Endometrial microvascular endothelial cells (primary cell): Measurements from ENCODE around the gene PRPF31. TPM values are rescaled to one million over a fixed set of nuclear protein-coding genes. Genes with fewer than 3 reads are reported as not detected.

ENCODE experiments used
- in situ Hi-C: cut with HindIII; loops from 2 replicates; pipeline ENCODE4 v1.10.0; 2017; ENCODE audit warnings: low sequenced_read_pairs, low pct_unique_long_range_greater_than_20kb; ENCODE audit errors: inconsistent ontology term
- total RNA-seq: library from RNA; depleted of rRNA; stranded (reverse); fragments of >200 nt; gene quantifications from one replicate; pipeline ENCODE4 v1.2.3, GENCODE V29; 2015; ENCODE audit errors: inconsistent ontology term

PRPF31 gene
- total RNA-seq, 1 donor from 2014 or later = 127 TPM

DNA sequence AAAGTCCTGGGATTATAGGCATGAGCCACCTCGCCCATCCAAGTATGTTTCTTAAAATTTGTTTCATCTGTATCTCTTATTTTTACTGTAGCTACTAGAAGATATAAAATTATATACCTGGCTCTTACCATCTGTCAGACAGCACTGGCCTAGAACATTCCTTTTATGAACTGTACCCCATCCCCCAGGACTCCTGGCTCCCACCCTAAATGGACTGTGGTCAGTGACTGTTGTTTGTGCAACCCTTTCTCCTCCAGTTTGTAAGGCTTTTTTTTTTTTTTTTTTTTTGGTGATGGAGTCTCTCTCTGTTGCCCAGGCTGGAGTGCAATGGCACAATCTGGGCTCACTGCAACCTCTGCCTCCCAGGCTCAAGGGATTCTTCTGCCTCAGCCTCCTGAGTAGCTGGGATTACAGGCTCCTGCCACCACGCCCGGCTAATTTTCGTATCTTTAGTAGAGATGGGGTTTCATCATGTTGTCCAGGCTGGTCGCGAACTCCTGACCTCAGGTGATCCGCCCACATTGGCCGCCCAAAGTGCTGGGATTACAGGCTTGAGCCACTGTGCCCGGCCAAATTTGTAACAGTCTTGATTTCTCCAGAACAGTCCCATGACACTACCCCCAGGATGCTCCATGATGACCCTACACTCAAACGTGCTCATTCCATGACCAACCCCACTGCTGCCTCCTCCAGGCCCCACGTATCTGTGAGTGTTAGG, 10.4 kb upstream of the PRPF31 start:
- in situ Hi-C loops = no loop called here

DNA sequence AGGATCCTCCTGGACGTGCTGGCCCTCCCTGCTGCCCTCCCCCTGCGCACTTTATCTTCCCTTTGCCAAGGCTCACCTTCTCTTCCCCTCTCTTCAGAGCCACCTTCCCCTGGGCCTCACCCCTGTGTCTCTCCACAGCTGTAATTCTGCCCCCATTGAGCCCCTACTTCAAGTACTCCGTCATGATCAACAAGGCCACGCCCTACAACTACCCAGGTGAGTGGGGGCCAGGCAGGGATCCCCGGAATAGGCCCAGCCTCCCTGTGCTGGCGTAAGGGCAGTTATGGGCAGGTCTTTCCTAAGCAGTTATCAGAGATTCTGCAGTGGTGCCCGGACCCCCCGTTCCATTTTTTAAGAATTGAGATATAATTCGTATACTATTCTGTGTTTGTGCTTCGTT, 9.8 kb upstream of the PRPF31 start:
- in situ Hi-C loops = no loop called here

DNA sequence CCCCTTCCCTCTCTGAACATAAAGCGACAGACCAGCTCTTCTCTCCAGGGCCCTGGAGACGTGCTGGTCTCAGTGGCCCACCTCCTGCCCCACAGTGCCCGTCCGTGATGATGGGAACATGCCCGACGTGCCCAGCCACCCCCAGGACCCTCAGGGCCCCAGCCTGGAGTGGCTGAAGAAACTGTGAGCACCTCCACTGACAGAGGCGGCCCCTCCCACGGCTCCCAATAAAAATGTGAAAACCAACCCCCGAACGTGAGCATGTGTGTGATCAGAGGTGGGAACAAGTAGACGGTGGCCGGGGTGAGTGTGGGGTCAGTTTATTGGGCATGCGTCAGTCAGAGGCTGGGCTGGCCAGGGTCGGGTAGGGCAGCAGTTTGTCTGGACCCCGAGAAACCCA, 8.8 kb upstream of the PRPF31 start:
- in situ Hi-C loops = no loop called here

DNA sequence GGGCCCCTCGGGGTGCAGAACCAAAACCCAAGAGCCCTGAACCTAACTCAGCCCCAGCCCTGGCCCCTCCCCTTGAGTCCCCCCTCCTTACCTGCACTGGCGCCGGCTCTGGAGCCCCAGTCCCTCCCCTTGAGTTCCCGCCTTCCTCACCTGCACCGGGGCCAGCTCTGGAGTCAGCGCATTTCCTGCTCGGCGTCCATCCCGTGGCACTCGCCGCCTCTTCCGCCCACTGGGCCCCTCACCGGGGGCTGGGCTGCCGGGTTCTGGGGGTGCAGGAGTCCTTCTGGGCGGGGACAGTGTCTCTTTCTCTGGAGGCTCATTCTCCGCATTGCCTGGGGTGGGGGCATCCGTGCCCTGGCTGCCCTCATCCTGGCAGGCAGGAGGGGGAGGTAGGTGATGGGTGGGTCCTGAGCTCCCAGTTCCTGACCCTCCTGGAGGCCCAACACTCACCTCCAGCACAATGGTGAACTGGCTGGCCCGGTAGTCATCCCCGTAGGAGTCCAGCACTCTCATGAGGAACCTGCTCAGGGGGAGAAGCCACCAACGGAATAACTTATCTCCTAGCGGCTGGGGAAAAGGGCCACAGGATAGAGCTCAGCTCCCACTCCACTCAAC, 7.6 kb upstream of the PRPF31 start:
- in situ Hi-C loops = no loop called here

DNA sequence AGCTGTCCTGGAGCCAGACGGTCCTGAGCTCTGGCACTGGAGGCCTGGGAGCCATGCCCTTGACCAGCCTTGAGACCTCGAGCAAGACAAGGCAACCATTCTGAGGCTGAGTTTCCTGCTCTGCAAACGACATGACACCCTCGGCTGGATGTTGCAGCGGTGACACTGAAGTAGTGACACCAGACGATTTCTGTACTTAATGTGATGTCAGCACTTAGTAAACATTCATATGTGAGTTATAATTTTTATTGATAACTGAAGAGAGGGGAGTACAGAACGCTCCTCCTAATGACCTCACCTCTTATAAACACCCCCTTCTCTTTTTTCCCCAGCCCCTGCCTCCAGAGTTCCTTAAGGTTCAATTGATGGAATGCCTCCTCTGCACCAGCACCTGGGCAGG, 7.1 kb upstream of the PRPF31 start:
- in situ Hi-C loops = no loop called here

DNA sequence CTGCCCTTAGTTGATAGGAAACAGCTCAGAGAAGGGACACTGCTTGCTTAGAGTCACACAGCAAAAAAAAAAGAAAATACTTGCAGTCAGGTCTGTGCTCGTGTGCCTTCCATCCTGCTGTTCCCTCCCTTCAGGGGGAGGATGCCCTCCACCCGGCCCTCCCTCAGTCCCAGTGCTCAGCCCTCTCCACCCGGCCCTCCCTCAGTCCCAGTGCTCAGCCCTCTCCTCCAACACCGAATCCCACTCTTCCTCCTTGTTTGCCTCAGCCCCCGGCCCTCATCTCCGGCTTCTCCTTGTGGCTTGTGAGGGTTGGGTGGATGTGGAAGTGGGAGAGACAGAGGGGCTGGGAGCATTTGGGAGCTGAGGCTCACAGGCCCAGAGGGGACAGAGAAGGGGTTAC, 5.9 kb upstream of the PRPF31 start:
- in situ Hi-C loops = no loop called here

DNA sequence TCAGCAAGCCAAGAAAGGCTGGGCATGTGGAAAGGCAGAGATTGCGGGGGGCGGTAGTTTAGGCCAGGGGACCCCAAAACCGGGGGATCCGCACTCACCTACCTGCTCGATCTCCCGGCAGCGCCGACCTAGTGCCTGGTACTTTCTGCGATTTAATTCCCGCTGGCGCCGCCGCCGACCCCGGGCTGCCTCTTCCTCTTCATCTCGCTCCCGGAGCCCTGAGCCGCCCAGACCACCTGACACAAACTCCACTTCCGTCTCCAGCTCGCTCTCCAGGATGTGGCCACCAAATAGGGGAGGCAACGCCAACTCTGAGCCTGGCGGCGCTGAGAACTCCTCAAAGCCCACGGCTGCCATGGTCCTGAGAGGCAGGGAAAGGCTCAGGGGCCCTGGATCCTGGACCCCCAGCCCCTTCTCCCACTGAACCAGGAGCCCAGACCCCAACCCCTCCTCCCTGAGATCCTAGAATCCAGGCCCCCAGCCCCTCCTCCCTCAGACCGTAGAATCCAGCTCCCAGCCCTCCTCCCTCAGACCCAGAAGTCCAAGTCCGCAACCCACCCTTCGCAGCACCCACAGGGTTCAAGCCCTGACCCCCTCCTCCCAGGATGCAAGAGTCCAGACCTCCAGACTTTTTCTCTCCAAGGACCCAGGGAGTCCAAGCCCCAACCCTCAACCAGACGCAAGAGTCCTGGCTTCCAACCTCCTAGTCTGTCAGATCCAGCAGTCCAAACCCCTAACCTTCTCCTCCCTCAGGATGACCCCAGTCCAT, 1.0 kb upstream of the PRPF31 start:
- in situ Hi-C loops = no loop called here

DNA sequence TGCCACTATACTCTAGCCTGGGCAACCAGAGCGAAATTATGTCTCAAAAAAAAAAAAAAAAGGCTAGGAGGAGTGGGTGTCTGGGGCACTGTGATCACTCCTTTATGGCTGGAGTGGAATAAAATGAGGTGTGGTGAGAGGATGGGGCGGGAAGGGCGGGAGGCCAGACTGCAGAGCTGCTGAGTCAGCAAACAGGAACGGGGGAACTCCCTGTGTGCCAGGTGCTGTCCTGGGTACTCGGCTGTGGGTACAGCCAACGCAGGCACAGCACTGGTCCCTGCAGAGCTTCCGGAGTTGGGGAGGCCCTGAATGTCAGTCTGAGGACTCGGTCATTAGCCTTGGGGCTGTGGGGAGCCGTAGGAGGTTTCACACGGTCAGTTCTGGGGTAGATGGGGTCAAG, 5.7 kb downstream of the PRPF31 start:
- in situ Hi-C loops = no loop called here

DNA sequence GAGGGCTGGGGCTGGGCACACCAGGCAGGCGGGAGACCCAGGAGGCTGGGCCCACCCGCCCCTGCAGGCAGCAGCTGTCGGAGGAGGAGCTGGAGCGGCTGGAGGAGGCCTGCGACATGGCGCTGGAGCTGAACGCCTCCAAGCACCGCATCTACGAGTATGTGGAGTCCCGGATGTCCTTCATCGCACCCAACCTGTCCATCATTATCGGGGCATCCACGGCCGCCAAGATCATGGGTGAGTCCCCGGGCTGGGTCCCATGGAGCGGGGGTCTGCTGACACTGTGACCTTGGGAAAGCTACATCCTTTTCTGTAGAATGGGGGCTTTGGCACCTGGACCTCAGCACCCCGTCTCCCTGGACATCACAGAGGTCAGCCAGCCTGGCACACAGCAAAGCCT, 8.1 kb downstream of the PRPF31 start:
- in situ Hi-C loops = no loop called here

DNA sequence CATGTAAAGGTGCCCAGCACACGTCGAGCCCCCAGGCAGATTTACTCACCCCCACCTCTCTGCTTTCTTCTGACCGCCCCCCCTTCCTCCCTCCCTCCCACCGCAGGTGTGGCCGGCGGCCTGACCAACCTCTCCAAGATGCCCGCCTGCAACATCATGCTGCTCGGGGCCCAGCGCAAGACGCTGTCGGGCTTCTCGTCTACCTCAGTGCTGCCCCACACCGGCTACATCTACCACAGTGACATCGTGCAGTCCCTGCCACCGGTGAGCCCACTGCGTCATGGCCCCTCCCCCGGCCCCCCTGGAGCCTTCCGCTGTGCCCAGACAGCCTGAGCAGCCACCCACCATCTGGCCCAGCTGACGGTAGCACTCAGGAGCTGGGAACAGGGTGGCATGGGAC, 8.8 kb downstream of the PRPF31 start:
- in situ Hi-C loops = no loop called here

DNA sequence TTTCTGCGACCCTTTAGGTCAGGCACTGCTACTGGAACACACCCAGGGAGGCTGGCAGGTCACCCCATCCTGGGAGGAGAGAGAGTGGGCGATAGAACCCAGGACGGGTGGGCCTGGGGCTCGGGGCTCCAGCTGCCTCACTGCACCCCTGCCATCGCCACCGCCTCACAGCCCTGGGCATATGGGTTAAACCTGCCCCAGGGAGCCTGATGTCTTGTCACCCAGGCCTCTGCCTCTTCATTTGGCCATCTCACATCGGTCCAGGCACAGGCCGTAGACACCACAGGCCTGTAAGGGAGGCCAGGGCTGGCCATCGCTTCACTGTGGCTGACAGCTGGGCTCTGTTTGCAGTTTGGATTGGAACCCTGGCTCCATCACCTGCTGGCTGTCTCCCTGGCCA, 10.2 kb downstream of the PRPF31 start:
- in situ Hi-C loops = no loop called here

DNA sequence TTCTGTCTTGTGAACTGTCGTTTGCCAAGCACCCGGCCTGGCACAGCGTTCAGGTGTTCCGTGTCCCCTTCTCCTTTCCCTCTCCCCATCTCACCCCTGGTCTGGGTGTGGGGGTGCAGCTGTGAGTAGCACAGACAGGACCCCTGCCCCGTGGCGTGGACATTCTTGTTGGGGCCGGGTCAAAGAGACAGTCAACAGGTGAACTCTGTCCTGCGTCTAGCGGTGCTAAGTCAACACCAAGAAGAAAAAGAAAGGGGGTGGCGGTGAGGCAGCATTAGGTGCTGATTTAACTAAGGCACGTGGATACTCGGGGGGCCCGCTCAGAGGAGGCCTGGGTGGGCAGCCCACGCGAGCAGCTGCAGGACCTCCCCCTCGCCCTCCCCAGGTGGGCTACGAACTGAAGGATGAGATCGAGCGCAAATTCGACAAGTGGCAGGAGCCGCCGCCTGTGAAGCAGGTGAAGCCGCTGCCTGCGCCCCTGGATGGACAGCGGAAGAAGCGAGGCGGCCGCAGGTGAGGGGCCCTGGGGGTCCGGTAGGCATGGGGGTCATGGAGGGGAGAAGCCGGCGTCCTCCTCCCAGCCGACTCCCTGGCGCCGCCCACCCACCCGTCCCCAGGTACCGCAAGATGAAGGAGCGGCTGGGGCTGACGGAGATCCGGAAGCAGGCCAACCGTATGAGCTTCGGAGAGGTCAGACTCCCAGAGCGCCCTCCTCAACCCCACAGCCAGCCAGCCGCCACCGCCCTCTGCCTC, 12.3 kb downstream of the PRPF31 start:
- in situ Hi-C loops = no loop called here

DNA sequence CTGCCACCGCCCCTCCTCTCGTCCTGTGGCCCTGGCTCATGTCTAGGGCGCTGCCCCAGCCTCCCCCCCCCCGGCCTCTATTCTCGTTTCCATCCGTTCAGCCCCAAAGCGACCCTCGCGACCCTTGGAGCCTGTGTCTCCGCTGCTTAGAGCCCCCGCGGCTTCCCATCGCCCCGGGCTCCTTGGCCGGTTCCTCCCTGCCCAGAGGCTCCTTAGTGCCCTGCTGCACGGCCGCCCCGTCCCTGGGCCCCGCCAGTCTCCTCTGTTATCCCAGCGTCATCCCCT, 12.8 kb downstream of the PRPF31 start:
- in situ Hi-C loops = no loop called here

DNA sequence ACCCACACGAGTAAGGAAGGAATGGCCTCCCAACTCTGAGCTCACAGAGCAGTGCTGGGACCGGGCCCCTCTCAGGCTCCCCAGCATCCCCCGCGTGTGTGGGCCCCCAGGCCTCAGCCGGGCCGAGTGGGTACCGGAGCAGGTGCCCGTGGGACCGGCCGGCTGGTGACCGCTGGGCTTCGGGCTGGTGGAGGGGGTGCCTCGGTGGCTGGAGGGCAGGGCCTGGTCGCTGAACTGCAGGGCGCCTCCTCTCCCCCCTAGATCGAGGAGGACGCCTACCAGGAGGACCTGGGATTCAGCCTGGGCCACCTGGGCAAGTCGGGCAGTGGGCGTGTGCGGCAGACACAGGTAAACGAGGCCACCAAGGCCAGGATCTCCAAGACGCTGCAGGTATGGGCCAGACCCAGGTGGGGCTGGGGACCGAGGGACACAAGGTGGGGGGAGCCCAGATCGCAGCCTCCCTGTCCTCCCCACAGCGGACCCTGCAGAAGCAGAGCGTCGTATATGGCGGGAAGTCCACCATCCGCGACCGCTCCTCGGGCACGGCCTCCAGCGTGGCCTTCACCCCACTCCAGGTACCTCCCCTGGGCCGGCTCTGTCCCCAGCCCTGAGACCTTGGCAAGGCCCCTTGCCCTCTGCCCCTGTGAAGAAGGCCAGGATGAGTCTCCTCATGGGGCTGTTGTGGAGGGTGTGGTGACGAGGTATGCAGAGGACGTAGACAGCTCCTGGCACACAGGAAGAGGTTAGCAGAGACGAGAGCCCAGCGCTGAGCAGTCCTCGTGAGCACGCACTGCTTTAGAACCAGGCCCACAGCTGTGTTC, 13.5 kb downstream of the PRPF31 start:
- in situ Hi-C loops = no loop called here

DNA sequence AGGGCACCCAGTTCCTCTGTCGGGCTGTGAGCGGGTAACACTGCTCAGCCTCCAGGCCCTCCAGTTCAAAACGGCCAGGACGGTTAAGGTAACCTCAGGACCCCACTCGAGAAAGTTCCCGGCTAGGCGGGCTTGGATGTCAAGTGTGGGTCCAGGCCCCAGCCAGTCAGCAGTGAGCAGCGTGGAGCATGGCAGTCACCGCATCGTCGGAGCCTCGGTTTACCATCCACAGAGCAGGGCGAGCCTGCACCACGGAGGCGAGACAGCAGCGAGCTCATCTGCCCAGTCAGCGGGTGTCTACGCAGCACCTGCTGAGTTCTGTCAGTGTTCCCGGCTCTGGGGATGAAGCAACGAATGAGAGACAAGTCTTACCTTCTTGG, 14.1 kb downstream of the PRPF31 start:
- in situ Hi-C loops = no loop called here

DNA sequence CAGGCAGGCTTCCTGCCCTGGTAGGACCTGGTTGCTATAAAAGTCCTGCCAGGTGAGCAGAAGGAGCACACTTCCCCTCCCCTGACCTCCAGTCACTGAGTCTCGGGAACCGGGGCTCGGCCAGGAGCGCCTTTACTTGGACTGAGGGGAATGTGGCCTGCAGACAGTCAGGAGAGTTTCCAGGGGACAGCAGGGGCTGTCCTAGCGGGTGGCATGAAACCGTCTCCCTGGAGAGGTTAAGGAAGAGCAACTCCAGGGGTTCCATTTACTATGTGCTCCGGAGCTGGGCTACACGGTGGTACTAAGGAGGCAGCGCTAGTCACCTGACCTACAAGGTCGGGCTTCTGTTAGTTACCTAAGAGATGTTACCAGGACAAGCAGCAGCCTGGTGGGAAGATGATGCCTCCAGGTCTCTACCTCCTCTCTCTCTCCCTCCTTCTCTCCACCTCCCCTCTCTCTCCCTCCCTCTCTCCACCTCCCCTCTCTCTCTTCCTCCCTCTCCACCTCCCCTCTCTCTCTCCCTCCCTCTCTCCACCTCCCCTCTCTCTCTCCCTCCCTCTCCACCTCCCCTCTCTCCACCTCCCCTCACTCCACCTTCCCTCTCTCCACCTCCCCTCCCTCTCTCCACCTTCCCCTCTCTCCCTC, 17.9 kb downstream of the PRPF31 start:
- in situ Hi-C loops = no loop called here

DNA sequence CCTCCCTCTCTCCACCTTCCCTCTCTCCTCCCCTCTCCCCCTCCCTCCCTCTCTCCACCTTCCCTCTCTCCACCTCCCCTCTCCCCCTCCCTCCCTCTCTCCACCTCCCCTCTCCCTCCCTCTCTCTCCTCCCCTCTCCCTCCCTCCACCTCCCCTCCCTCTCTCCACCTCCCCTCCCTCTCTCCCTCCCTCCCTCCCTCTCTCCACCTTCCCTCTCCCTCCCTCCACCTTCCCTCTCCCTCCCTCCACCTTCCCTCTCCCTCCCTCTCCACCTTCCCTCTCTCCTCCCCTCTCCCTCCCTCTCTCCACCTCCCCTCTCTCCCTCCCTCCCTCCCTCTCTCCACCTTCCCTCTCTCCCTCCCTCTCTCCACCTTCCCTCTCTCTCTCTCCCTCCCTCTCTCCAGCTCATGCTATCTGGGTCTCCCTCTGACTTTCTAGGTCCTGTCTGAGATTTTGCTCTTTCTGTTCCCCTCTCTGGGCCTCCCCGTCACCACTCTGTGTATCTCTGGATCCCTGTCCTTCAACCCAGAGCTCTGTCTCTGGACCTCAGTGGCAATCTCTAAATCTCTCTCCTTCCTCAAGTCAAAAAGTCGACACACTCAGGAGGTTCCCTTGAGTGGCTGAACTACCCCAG, 18.5 kb downstream of the PRPF31 start:
- in situ Hi-C loops = no loop called here
